SW480 (cell line): Measurements from ENCODE around the gene METTL16.
"Not testable (repeated sequence)": the region's sequence is repeated elsewhere in the genome, so short reads cannot be mapped to it uniquely, and the experiment has no call there.

Experiments used
- DNase-seq: peaks from one replicate; pipeline ENCODE4 v3.0.0-alpha.2; 2016; ENCODE audit warnings: low spot score

Gene METTL16

DNA sequence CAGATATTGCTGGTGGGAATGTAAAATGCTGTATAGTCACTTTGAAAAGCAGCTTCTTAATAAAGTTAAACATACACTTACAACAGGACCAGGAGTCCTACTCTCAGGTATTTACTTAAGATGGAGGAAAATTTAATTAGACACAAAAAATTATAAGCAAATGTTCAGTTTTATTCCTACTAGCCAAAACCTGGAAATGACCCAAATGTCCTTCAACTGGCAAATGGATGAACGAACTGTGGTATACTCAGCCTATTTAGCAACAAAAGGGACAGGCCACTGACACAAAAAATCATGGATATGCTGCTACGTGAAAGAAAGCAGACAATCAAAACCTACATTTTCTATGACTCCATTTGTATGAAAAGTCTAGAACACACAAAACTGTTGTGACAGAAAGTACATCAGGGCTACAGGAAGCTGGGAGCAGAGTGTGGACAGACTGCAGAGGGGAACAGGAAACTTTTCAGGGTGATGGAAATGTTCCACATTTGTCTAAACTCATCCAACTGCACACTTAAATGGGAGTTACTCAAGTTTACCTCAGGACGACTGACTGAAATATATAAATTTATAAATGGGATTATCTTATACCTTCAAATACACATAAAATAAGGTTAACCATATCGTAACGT lies 61.6 kb downstream of the METTL16 start:
- no peak for DNase-seq

DNA sequence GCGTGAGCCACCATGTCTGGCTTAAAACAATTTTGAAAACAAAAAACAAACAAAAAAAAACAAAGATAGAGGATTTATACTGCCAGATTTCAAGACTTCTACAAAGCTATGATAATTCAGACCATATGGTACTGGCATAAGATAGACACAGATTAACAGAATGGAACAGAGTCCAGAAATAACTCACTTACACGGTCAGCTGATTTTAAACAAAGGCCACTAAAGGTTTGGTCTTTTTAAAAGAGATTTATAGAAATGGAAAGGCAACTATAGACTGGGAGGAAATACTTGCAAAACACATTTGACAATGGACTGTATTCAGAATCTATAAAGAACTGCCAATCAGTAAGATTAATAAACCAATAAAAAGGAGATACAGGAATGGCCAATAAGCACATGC lies 62.2 kb downstream of the METTL16 start:
- DNase-seq, result no peak

DNA sequence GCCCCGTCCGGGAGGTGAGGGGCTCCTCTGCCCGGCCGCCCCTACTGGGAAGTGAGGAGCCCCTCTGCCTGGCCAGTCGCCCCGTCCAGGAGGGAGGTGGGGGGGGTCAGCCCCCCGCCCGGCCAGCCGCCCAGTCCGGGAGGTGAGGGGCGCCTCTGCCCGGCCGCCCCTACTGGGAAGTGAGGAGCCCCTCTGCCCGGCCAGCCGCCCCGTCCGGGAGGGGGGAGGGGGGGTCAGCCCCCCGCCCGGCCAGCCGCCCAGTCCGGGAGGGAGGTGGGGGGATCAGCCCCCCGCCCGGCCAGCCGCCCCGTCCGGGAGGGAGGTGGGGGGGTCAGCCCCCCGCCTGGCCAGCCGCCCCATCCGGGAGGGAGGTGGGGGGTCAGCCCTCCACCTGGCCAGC lies 64.2 kb downstream of the METTL16 start:
- not testable (repeated sequence) for DNase-seq

DNA sequence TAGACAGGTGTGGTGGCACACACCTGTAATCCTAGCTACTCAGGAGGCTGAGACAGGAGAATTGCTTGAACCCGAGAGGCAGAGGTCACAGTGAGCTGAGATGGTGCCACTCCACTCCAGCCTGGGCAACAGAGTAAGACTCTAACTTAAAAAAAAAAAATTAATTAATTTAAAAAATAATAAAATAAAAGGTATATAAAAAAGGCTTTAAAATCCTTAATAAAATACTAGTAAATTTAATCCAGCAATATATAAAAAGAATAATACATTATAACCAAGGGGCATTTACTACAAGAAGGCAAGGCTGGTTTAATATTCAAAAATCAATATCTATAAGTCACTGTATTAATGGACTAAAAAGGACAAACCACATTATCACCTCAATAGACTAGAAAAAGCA lies 66.0 kb downstream of the METTL16 start:
- DNase-seq, result no peak

DNA sequence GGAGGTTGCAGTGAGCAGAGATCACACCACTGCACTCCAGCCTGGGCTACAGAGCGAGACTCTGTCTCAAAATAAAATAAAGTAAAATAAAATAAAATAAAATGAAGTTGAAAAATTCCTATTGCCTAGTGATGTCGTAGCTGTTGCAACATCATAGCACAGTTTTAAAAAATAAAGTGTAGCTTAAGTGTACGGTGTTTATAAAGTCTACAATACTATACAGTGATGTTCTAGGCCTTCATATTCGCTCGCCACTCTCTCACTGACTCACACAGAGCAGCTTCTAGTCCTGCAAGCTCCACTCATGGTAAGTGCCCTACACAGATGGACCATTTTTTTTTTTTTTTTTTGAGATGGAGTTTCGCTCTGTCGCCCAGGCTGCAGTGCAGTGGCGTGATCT lies 67.3 kb downstream of the METTL16 start:
- DNase-seq, result no peak

DNA sequence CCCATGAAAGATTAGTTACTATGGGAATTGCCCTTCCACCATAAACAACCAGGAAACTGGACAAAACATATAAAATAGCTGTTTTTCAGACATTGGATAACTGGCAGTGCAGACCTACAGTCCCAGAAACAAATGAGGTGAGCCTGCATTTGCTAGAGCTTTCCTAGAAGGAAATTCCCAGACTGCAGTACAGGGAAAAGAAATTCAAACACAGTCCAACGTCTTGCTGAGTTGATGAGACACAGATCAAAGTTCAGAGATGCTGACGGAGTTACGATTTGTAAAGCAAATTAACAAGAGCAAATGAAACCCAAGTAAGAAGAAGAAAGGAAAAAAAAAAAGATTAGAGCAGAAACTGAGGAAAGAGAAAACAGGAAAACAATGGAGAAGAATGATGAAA lies 69.5 kb downstream of the METTL16 start:
- DNase-seq, result no peak

DNA sequence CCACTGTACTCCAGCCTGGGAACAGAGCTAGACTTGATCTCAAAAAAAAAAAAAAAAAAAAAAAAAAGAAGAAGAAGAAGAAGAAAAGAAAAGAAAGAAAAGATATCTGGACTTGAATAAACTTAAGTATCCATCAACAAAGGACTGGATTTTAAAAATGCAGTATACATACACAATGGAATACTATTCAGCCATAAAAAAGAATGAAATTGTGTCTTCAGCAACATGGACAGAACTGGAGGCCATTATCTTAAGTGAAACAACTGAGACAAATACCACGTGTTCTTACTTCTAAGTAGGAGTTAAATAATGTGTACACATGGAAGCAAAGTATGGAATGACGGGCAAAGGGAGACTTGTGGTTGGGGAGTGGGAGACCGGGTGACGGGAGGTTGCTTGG lies 70.8 kb downstream of the METTL16 start:
- DNase-seq, result no peak

DNA sequence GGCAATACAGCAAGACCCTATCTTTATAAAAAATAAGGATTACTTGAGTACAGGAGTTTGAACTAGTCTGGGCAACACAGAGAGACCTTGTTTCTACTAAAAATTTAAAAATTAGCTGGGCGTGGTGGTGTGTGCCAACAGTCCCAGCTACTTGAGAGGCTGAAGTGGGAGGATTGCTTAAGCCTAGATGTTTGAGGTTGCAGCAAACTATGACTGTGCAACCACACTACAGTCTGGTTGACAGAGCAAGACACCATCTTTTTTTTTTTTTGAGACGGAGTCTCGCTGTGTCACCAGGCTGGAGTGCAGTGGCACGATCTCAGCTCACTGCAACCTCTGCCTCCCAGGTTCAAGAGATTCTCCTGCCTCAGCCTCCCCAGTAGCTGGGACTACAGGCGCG lies 71.7 kb downstream of the METTL16 start:
- DNase-seq, result not testable (repeated sequence)

DNA sequence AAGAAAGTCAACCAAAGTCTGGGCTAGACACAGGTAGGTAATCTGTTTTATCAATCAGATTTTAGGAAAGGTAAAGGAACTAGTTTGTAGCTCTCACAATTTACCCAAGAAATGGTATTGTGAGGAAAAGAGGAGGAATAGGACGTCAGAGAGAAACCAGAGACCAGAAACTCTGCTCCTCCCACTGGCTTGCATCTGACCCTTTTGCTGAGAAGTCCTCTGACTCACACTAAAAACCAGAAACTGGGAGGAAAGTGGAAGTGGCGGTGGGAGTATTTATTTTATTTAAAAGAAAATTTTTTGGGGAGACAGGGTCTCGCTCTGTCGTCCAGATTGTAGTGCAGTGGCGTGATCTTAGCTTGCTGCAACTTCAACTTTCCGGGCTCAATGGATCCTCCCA lies 72.9 kb downstream of the METTL16 start:
- DNase-seq, result no peak

DNA sequence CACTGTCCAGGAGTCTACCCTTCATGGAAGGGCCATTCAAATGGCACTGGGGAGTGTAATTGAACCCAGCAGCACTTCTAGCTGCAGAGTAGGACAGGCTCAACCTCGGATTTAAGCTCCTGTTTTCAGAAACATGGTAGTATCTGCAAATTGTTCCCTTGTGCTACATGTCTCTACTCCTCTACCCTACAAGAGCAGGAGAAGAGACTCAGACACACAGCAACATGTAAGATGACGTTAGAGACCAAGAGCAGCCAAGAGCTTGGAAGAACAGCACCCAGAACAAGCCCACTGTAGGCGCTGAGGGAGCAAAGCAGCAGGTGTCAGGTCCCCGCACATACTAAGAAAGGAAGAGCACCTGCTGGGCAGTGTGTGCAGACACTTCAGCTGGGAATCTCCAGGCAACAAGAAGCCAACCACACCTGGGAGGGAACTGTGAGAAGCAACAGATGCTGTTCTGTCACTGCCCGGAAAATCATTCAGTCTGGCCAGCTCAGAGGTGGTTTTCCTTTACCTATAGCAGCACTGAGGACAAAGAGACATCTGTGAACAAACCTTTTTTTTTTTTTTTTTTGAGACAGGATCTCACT lies 75.3 kb downstream of the METTL16 start:
- no peak for DNase-seq

DNA sequence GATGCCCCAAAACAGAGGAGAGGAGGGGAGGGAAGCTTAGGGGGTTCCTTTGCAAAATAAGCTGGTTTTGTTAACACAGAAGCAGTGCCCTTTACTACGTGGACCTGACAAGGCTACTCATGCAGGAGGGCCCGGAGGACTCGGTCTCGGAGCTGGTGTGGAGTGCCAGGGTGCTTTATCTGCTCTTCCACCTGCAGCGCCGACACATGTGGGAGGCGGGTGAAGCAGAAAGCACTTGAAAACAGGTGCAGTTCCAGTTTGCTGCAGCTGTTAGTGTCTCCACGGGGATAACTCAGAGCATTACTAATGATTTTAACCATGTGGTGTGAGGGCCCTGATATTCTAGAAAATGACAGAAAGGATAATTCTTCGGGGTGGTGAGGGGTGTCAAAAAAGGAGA lies 75.8 kb downstream of the METTL16 start:
- no peak for DNase-seq

DNA sequence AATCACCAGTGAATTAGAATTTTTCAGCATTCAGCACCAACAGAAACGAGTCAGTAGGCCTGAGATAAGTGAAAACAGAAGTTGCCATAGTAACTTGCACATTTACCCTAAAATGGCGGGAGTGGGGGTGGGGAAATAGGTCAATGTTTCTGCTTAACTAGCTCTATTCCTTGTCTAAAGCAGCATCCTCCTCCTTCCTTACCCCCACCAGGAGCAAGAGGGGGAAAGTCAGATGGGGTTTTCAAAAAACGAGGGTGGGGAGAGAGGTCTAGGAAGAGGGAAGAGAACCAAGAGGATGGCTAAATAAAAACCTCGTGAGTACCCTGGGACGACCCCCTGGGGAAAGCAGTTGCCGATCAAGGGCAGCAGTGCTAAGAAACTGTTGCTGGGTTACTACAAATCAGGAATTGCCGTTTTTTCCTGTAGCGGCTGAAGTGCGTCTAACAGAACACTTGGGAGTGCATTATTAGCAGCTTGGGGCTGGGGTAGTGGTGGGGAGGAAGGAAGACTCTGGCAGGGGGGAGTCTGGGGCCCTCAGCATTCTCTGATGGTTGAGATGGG lies 76.4 kb downstream of the METTL16 start:
- no peak for DNase-seq

DNA sequence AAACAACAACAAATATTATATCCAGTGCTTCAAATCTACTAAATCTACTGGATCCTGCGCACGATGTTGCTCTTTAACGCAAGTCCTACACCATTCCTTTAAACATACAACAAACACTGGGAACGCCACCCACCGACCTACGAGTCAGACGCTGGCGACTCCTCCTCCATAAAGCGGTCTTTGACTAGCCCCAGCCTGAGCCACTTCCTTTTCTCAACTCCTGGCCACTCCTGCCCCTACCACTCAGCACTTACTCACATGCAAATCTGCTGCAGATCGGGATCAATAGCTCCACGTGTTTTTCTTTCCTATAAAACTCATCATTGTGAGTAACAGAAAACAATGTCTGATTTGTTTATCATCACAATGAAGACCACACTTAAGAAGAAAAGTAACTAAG lies 78.0 kb downstream of the METTL16 start:
- no peak for DNase-seq

DNA sequence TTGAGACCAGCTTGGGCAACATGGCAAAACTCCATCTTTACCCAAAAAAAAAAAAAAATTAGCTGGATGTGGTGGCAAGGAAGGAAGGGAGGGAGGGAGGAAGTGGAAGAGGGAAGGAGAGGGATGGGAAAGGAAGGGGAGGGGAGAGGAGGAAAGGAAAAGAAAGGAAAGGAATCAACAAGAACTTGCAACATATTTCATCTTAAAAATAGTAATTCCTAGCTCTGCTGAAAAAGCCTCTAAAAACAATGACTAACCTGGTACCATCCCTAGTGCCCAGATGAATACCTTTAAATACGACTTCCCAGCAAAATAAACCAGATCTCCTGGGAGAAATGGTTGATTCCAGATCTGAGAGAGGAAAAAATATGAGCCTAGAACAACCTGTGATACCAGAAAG lies 83.8 kb downstream of the METTL16 start:
- no peak for DNase-seq

DNA sequence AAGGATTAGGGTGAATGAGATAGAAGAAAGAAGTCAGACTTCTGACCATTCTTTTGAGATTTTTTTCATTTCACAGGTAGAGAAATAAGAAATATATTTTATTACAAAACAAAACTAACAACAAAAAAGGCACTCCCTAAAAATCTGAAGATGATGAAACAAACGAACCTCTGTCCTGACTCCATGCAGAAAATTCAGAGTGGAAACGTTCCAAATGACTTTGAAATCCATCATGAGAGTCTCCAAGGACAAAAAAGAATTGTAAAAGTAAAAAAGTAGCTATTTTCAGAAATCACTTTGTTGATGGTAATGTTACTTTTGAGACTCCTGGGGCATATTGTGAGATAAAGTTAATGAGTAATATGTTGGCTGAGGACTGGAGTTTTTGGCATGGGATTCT lies 84.5 kb downstream of the METTL16 start:
- no peak for DNase-seq

DNA sequence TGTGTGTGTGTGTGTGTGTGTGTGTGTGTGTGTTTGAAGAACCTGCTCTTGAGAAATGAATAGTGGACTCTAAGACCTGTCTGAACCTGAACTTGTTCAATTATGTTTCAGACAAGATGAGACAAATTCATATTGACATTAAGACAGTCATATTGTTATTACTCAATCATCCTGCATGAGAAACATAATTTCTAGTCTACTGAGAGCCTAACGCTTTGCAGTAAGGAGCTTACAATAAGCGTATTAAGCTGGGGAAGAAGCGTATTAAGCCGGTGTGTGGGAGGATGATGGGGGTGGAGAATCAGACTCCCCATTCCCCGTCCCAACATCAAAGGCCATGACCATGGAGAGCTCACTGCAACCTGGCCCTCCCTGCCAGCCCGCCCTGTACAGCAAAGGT lies 88.4 kb downstream of the METTL16 start:
- DNase-seq, result no peak

DNA sequence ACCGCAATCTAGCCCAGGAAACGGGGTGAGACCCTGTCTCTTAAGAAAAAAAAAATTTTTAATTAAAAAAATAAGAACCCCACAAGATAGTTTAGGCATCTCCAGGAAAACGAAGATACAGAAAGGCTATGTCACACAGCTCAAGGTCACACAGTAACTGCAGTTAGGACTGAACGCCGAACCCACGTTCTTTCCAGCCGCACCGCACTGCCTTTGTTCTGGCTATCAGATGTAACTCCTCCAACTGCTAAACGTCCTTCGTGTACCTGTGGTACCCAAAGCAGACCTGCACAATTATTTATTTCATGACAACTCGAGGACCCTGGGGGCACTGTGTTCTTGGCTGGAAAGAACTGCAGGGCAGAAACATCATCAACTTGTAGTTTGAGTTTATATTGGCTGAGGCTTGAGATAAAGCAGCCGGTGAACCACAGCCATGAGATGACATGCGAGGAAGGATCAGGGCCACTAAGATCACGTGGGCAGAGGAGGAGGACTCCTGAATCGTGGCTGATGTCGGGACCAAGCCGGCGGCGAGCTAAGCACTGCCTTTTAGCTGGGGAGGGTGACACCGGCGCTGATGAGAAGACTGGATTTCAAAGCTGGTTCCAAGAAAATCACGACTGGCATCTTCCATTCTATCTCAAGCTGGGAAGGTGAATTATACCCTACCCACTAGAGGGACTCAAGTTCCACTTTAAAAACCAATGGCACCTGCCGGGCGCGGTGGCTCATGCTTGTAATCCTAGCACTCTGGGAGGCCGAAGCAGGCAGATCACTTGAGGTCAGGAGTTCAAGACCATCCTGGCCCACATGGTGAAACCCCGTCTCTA lies 90.2 kb downstream of the METTL16 start:
- DNase-seq, result no peak

DNA sequence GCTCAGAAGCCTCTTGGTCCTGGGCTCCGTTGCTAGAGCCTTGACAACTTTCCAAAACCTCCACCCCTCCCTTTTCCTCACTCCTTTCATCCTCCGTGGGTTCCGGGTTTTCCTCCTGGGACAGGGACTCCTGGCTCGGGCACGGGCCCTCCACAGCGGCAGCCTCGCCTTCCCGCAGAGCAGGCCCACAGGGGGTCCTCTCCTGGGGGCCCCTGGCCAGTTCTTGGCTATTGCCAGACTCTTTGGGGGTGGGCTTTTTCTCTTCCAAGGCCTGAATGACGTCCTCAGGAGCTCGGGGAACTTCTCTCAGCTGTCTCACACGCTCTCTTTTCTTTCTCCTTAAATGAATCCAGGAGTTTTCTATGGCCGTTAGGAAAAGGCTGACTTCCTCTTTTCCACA lies 91.5 kb downstream of the METTL16 start:
- no peak for DNase-seq

DNA sequence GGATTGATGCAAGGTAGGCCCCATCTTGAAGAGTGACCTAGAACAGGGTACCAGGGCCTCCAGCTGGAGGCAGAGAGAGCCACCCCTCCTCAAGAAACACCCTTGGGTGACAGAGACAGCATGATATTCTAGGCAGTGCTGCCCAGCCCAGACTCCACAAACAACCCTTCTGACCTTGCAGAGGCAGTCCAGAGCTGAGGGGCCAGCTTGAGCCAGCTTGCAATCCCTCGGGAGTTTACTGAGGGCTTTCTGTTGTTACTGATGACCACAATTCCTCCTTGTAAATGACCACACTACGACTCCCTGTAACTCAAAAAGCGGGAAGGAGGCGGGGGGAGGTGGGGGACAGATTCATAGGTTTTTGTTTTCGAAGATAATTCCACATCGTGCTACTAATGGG lies 92.2 kb downstream of the METTL16 start:
- no peak for DNase-seq

DNA sequence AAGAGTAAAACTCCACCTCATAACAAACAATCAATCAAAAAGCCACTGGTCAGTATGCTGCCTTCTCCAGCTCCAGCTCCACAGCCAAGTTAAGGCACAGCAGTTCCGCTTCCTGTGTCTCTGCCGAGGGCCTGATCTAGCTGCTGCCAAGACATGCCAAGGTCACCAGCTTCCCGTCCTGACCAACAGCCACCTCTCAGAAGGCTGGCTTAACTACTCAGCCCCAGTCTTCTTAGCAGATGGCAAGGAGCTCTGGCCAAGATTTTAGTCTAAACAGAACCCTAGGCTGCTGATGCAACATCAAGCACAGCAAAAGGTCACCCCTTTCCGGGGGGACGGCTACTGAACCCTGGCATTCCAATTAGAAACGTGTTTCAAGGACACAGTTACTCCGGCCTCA lies 93.1 kb downstream of the METTL16 start:
- no peak for DNase-seq

DNA sequence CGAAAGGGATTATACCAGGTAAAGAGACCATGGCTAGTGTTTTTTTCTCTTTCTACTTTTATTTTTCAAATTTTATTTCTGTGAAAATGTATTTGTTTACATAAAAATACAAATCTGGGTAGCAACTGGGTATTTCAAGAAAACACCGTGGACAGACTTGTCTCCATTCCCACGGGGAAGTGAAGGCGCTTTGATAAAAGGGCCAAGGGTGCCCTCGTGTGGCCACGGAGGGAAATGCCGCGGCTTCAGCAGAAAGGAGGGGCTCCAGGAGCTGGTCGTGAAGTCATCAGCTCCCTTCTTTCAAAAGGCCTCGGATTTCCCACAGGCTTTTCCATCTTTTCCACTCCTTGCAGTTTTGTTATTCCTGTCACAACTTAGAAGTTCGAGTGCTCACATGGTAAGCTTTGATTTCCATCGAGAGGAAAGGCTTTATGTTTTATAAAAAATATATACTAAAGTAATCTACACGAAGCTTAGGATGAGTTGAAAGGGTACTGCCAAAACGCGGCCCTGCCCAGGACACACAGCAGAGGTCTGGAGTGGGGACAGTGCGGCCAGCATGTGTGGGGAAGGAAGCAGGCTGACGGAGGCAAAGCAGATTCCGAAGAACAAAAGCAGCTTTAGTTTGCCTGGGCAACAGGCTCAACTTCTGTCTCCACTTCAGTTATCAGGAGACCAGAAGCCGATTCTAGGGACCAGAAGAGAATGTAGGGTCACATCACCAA lies 95.5 kb downstream of the METTL16 start:
- peak; percentile 63 for DNase-seq

DNA sequence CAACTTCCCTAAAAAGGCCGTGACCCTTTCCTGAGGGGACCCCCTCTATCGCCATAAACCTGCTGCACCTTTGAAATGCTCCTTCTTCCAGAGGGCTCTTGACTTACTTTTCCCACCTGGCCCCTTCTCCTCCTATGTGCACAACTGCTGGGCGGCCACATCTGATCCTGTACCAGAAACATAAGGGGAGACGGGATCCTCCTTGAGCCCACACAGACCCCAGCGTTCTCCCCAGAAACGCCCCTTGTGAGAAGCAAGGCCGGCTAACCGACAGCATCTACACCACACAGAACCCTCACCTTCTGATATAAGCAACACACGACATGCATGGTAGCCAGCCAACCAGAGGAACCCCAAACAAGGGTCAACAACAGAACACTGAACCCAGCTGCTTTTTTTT lies 96.6 kb downstream of the METTL16 start:
- no peak for DNase-seq
